K562 (cell line): Measurements from ENCODE around the gene AMDHD2. TPM values are rescaled to one million over a fixed set of nuclear protein-coding genes. Genes with fewer than 3 reads are reported as not detected.
A peak's percentile ranks its signal among the peaks of the same experiment; 100 is the strongest.

Source experiments
- ATAC-seq: fragments of 200-7000 bp; cut with Tn5 transposase; 3 replicates; pipeline ENCODE4 v1.9.1; 2020; ENCODE audit warnings: moderate library complexity
- BruUV-seq: library from RNA; stranded (reverse); fragments of 400-500 nt; replicated peaks from 2 replicates; lab custom pipeline; 2021; lab: Mats Ljungman, UMichigan
- CTCF ChIA-PET: fragments of 300-600 bp; formaldehyde crosslinking; extraction: SDS; loops from one replicate; lab custom pipeline; 2021; ENCODE audit warnings: low intra/inter-chr PET ratio; lab: Yijun Ruan, JAX
- POLR2A ChIA-PET: fragments of 300-600, 350-650 bp; sonication (Branson Sonifier 250); formaldehyde crosslinking; extraction: SDS; loops from one replicate; lab custom pipeline; 2021; ENCODE audit warnings: antibody characterized with exemption, inconsistent platforms; lab: Yijun Ruan, JAX
- DNase-seq, 4 experiments: peaks; one replicate each; pipeline versions ENCODE4 v3.0.0 to v3.0.0-alpha.2; 2011 to 2018; ENCODE audit warnings: low spot score in 3 of 4, mixed read lengths in 3 of 4; ENCODE audit errors: extremely low read depth in 1 of 4
- FAIRE-seq: peaks from 2 replicates; lab custom pipeline; 2011; peaks lifted over from hg19 to GRCh38; lab: Jason Lieb, UNC
- H2AFZ ChIP-seq: 2 replicates; pipeline ENCODE4 v1.6.0; 2011; ENCODE audit warnings: low read depth, low read length, control low read depth, inconsistent platforms
- H3K27ac ChIP-seq: fragments of 200-600 bp; 3 replicates; pipeline ENCODE4 v1.8.0; 2011; ENCODE audit warnings: low read depth, mild to moderate bottlenecking, control low read depth, inconsistent platforms, low read length, moderate library complexity, mixed read lengths; ENCODE audit errors: extremely low read depth
- H3K27me3 ChIP-seq, 2 experiments: fragments of 300-600 bp in 1 of 2; 2 replicates in 1 of 2; 3 replicates in 1 of 2; pipeline versions ENCODE4 v1.6.0 to v1.8.0; 2011; ENCODE audit warnings: inconsistent platforms in 2 of 2, low read length in 2 of 2, mild to moderate bottlenecking in 1 of 2, mixed read lengths in 1 of 2, moderate library complexity in 1 of 2; ENCODE audit not compliant: control insufficient read depth in 2 of 2, insufficient read depth in 2 of 2
- H3K36me3 ChIP-seq: fragments of 300-600 bp; 3 replicates; pipeline ENCODE4 v1.8.0; 2011; ENCODE audit warnings: mild to moderate bottlenecking, low read length, inconsistent platforms; ENCODE audit not compliant: control insufficient read depth, insufficient read depth
- H3K4me1 ChIP-seq, 2 experiments: fragments of 200-600 bp in 1 of 2; replicated peaks in 1 of 2; 2 replicates in 1 of 2; 3 replicates in 1 of 2; pipeline versions ENCODE4 v1.5.1 to v1.8.0; 2011; ENCODE audit warnings: inconsistent platforms in 2 of 2, low read length in 2 of 2, mild to moderate bottlenecking in 1 of 2, mixed read lengths in 1 of 2, moderate library complexity in 1 of 2; ENCODE audit not compliant: control insufficient read depth in 2 of 2, insufficient read depth in 2 of 2
- H3K4me2 ChIP-seq: 2 replicates; pipeline ENCODE4 v1.6.1; 2011; ENCODE audit warnings: low read length, control low read depth, inconsistent platforms, mixed read lengths; ENCODE audit not compliant: insufficient read depth
- H3K4me3 ChIP-seq: fragments of 200-600 bp; sonication (generic), shearing (Covaris generic); 2 replicates; pipeline ENCODE4 v1.5.1; 2016; ENCODE audit warnings: control low read depth, inconsistent platforms
- H3K79me2 ChIP-seq: fragments of 200-600 bp; 3 replicates; pipeline ENCODE4 v1.8.0; 2011; ENCODE audit warnings: low read length, inconsistent platforms; ENCODE audit not compliant: control insufficient read depth, insufficient read depth
- H3K9ac ChIP-seq, 2 experiments: 2 replicates each; pipeline versions ENCODE4 v1.6.0 to v1.6.1; 2011; ENCODE audit warnings: low read depth in 2 of 2, low read length in 2 of 2, control low read depth in 1 of 2, inconsistent platforms in 1 of 2, mild to moderate bottlenecking in 1 of 2, mixed read lengths in 1 of 2; ENCODE audit not compliant: insufficient read depth in 1 of 2
- H3K9me1 ChIP-seq: one replicate; pipeline ENCODE4 v1.6.0; 2011; ENCODE audit warnings: inconsistent platforms, mild to moderate bottlenecking, low read length, moderate library complexity; ENCODE audit not compliant: control insufficient read depth, insufficient read depth
- H3K9me3 ChIP-seq: replicated peaks from 2 replicates; pipeline ENCODE4 v1.5.1; 2011; ENCODE audit warnings: low read depth, low read length, inconsistent platforms; ENCODE audit not compliant: control insufficient read depth, insufficient read depth
- H4K20me1 ChIP-seq: replicated peaks from 2 replicates; pipeline ENCODE4 v1.6.1; 2011; ENCODE audit warnings: low read length, inconsistent platforms, mixed read lengths; ENCODE audit not compliant: control insufficient read depth, insufficient read depth
- CC2D1A ChIP-seq: fragments of 450-650 bp; IDR thresholded peaks from 2 replicates; pipeline ENCODE4 v1.6.1; 2017; ENCODE audit warnings: mild to moderate bottlenecking
- E2F5 ChIP-seq: sonication (generic); formaldehyde crosslinking; IDR thresholded peaks from 2 replicates; pipeline ENCODE4 v1.8.0; 2022; ENCODE audit warnings: mild to moderate bottlenecking, missing genetic modification reagents
- MEF2A ChIP-seq: IDR thresholded peaks from 2 replicates; pipeline ENCODE4 v1.6.1; 2011; ENCODE audit warnings: low read depth, mild to moderate bottlenecking, low read length, moderate library complexity; ENCODE audit not compliant: control insufficient read depth
- YBX1 ChIP-seq: fragments of 450-650 bp; IDR thresholded peaks from 2 replicates; pipeline ENCODE4 v1.7.1; 2016; ENCODE audit warnings: mild to moderate bottlenecking
- ZC3H4 ChIP-seq: sonication (generic); formaldehyde crosslinking; IDR thresholded peaks from 2 replicates; pipeline ENCODE4 v1.9.0; 2021; ENCODE audit warnings: missing genetic modification reagents, borderline replicate concordance
- WGBS: fragments of 100-300 bp; shearing (Covaris generic); methylation state at CpG from one replicate; pipeline ENCODE4 v1.1.6; 2016; ENCODE audit warnings: low coverage, mixed read lengths; ENCODE audit not compliant: insufficient coverage; ENCODE audit errors: missing lambda C conversion rate; 5-methylcytosine and 5-hydroxymethylcytosine counted together
- in situ Hi-C: fragments of 300-500 bp; cut with MboI; formaldehyde crosslinking; loops from 4 replicates; pipeline ENCODE4 v1.15.0; 2018; ENCODE audit warnings: inconsistent platforms, mixed read lengths
- intact Hi-C: fragments of 100-400 bp; cut with micrococcal nuclease; formaldehyde crosslinking; loops from 2 replicates; pipeline ENCODE4 v1.14.2; 2022
- polyA plus RNA-seq, 8 experiments: library from polyadenylated mRNA; depleted of rRNA in 4 of 8; stranded (reverse) in 5 of 8; unstranded in 3 of 8; fragments of >200 nt; fragmentation: Nextera tagmentation in 2 of 8; fragmentation: Illumina TruSeq in 1 of 8; extraction: Ambion mirVana in 2 of 8; extraction: Trizol in 1 of 8; gene quantifications; 2 replicates each; pipeline versions ENCODE4 v1.2.1 to v1.2.3, GENCODE V29; 2011 to 2014; ENCODE audit warnings: inconsistent platforms in 1 of 8, missing spikeins in 1 of 8
- total RNA-seq, 7 experiments: library from RNA; depleted of rRNA in 6 of 7; stranded (reverse); fragments of >200 nt in 6 of 7; fragmentation: Illumina TruSeq in 2 of 7; extraction: Trizol in 2 of 7; gene quantifications; 2 replicates each; pipeline versions ENCODE4 v1.2.1 to v1.2.3, GENCODE V29; 2011 to 2021; ENCODE audit warnings: low replicate concordance in 1 of 7

AMDHD2 gene
- total and polyA plus RNA-seq, 9 of the 15 experiments (the other 6 are each of a cell fraction or from before 2014, with no cell fraction given), result 0.38 to 56.9 (median 18.3) TPM; not detected in 1

- ATAC-seq (no peak), DNase-seq (no peak), FAIRE-seq (no peak)
- no peaks in the 10 kb centered on the region for H3K27me3 ChIP-seq
- WGBS, result 88% methylated on average over 6 of the region's 7 CpGs
- peaks cover 62 to 94% of the 10 kb centered on the region in 2 experiments for H3K4me1 ChIP-seq
- POLR2A ChIA-PET, result interaction anchor here (1.9 kb wide), 1 partner anchor 11 kb away, joined by 10 read pairs; no protein-coding TSS in a partner anchor
- H3K4me2 ChIP-seq, result no peak overlapping the region
- no TSS peak for BruUV-seq
- H3K4me3 ChIP-seq, result no peak overlapping the region
- H3K9me1 ChIP-seq, result no peaks in the 10 kb centered on the region
- H3K9me3 ChIP-seq, result no peaks in the 10 kb centered on the region
- no peak overlapping the region for H3K27ac ChIP-seq
- H4K20me1 ChIP-seq, result peaks cover 8% of the 10 kb centered on the region; the same call in 1 of the 2 replicates
- no peak overlapping the region for H2AFZ ChIP-seq
- peaks cover 38% of the 10 kb centered on the region; the same call in 2 of the 3 replicates for H3K36me3 ChIP-seq
- CTCF ChIA-PET, result no interaction called here
- peaks cover 95% of the 10 kb centered on the region for H3K79me2 ChIP-seq
- intact Hi-C loops (no loop called here), in situ Hi-C loops (no loop called here)
- TF ChIP-seq MEF2A, result no peak
- H3K9ac ChIP-seq, result peak overlapping the region in 1 of 2 experiments; percentile 86; a peak in 2 of 4 replicates
Observed at GRCh38 chr16:2481676-2482075, 38.5 kb upstream of the AMDHD2 start.

- peaks cover 97% of the 10 kb centered on the region for H3K79me2 ChIP-seq
- ChIA-PET CTCF (no interaction called here), POLR2A (interaction anchor here (0.6 to 1.9 kb wide), 4 partner anchors 10 to 55 kb away, joined by 3 to 10 read pairs (median 4); partner anchors contain the start of gene TEDC2)
- H2AFZ ChIP-seq, result no peak overlapping the region
- peaks cover 5% of the 10 kb centered on the region; the same call in 1 of the 2 replicates for H4K20me1 ChIP-seq
- FAIRE-seq (no peak), ATAC-seq (no peak), DNase-seq (no peak)
- no peak overlapping the region for H3K4me3 ChIP-seq
- H3K9me3 ChIP-seq, result no peaks in the 10 kb centered on the region
- in situ Hi-C loops (no loop called here), intact Hi-C loops (no loop called here)
- no peaks in the 10 kb centered on the region for H3K27me3 ChIP-seq
- BruUV-seq, result no TSS peak
- H3K9ac ChIP-seq, result peak overlapping the region in 1 of 2 experiments; percentile 86; a peak in 2 of 4 replicates
- H3K4me1 ChIP-seq, result peaks cover 59 to 97% of the 10 kb centered on the region in 2 experiments
- peaks cover 42% of the 10 kb centered on the region; the same call in 2 of the 3 replicates for H3K36me3 ChIP-seq
- no peak overlapping the region; the same call in 2 of the 3 replicates for H3K27ac ChIP-seq
- H3K4me2 ChIP-seq, result no peak overlapping the region
- H3K9me1 ChIP-seq, result no peaks in the 10 kb centered on the region
- TF ChIP-seq CC2D1A (no peak), E2F5 (CRISPR knock-in tag) (no peak), ZC3H4 (no peak), YBX1 (no peak)
- WGBS, result 83% methylated on average over 12 of the region's 13 CpGs
Observed at GRCh38 chr16:2482249-2482648, 37.9 kb upstream of the AMDHD2 start.
